OCI-LY7 (cell line): Measurements from ENCODE around the gene GFY.

ENCODE experiments used
- CTCF ChIP-seq: fragments of 200-600 bp; sonication (generic); conservative IDR thresholded peaks from 2 replicates; pipeline ENCODE4 v1.5.1; 2014; ENCODE audit warnings: mild to moderate bottlenecking, antibody characterized with exemption, low read length, moderate library complexity, mixed read lengths
- EZH2phosphoT487 ChIP-seq: fragments of 200-600 bp; sonication (generic); IDR thresholded peaks from 2 replicates; pipeline ENCODE4 v1.6.1; 2018; ENCODE audit warnings: low read depth, borderline replicate concordance, mild to moderate bottlenecking, mixed run types, antibody characterized with exemption, low read length, moderate library complexity, mixed read lengths

- TF ChIP-seq CTCF: no peak
- TF ChIP-seq EZH2phosphoT487: no peak
Measured at GRCh38 chr19:49387936-49388372, 37.2 kb upstream of the GFY start, which contains the start of gene KASH5.
